ENCODE results near the gene CRABP1. TPM values are rescaled to one million over a fixed set of nuclear protein-coding genes. Genes with fewer than 3 reads are reported as not detected.
"Not testable (repeated sequence)": the region's sequence is repeated elsewhere in the genome, so short reads cannot be mapped to it uniquely, and the experiment has no call there.

CRABP1 gene
- total RNA-seq, 5 donors from 2014 or later (not counting 1 experiment from before 2014, with no cell fraction given), result 0.47 to 0.99 TPM; not detected in 3

GRCh38 chr15:78368651-78369050 lies 28.5 kb downstream of the CRABP1 start:
- Mint-ChIP-seq H3K27me3 (peaks cover 6 to 12% of the 10 kb centered on the region in 2 donors), H3K36me3 (no peaks in the 10 kb centered on the region), H3K27ac (no peak overlapping the region), H3K9me3 (no peaks in the 10 kb centered on the region), H3K4me3 (no peak overlapping the region), H3K4me1 (no peaks in the 10 kb centered on the region)
- no peaks in the 10 kb centered on the region for H3K9me3 ChIP-seq
- H3K36me3 ChIP-seq (ENCODE audit: control insufficient read depth in 2 of 2, extremely low read depth in 1 of 2, insufficient read depth in 1 of 2, low read length in 1 of 2), result no peaks in the 10 kb centered on the region
- H3K27ac ChIP-seq (ENCODE audit: low read length), result no peak overlapping the region
- no peak for DNase-seq
- no peak overlapping the region for H3K4me3 ChIP-seq (ENCODE audit: control insufficient read depth in 1 of 2, extremely low read depth in 1 of 2, low read length in 1 of 2)
- no peak for ATAC-seq (replicated peaks in 1 of 4)
- CTCF ChIA-PET, result no interaction called here
- H3K4me1 ChIP-seq (ENCODE audit: control insufficient read depth in 1 of 2, extremely low read depth in 1 of 2, insufficient read depth in 2 of 2, low read length in 2 of 2), result no peaks in the 10 kb centered on the region
- H3K27me3 ChIP-seq (replicated peaks in 1 of 2; ENCODE audit: control insufficient read depth in 2 of 2, extremely low read depth in 1 of 2, insufficient read depth in 2 of 2, low read length in 1 of 2), result peaks cover 0 to 7% of the 10 kb centered on the region in 2 experiments
- POLR2A ChIA-PET, result no interaction called here
- WGBS (ENCODE audit: insufficient coverage), result no CpG with 5 or more reads among the region's 5 CpGs

- peaks cover 6 to 12% of the 10 kb centered on the region in 2 donors for H3K27me3 Mint-ChIP-seq
- no peak overlapping the region for H3K27ac Mint-ChIP-seq
- H3K4me3 ChIP-seq (ENCODE audit: control insufficient read depth in 1 of 2, extremely low read depth in 1 of 2, low read length in 1 of 2), result no peak overlapping the region
- ChIA-PET CTCF (no interaction called here), POLR2A (no interaction called here)
- H3K4me3 Mint-ChIP-seq, result no peak overlapping the region
- H3K4me1 Mint-ChIP-seq, result no peaks in the 10 kb centered on the region
- no peaks in the 10 kb centered on the region for H3K36me3 ChIP-seq (ENCODE audit: control insufficient read depth in 2 of 2, extremely low read depth in 1 of 2, insufficient read depth in 1 of 2, low read length in 1 of 2)
- peaks cover 0 to 7% of the 10 kb centered on the region in 2 experiments for H3K27me3 ChIP-seq (replicated peaks in 1 of 2; ENCODE audit: control insufficient read depth in 2 of 2, extremely low read depth in 1 of 2, insufficient read depth in 2 of 2, low read length in 1 of 2)
- no peak for ATAC-seq (replicated peaks in 1 of 4)
- H3K27ac ChIP-seq (ENCODE audit: low read length), result no peak overlapping the region
- DNase-seq, result no peak
- H3K36me3 Mint-ChIP-seq, result no peaks in the 10 kb centered on the region
- 60% methylated on average over 1 of the region's 3 CpGs for WGBS (ENCODE audit: insufficient coverage)
- no peaks in the 10 kb centered on the region for H3K4me1 ChIP-seq (ENCODE audit: control insufficient read depth in 1 of 2, extremely low read depth in 1 of 2, insufficient read depth in 2 of 2, low read length in 2 of 2)
- no peaks in the 10 kb centered on the region for H3K9me3 ChIP-seq
- H3K9me3 Mint-ChIP-seq, result no peaks in the 10 kb centered on the region
Observed at GRCh38 chr15:78369161-78369560, 29.0 kb downstream of the CRABP1 start.

GRCh38 chr15:78370013-78370412 lies 29.9 kb downstream of the CRABP1 start:
- ATAC-seq (replicated peaks in 1 of 4) (no peak), DNase-seq (no peak)
- no peak overlapping the region for H3K27ac ChIP-seq (ENCODE audit: low read length)
- no peak overlapping the region for H3K4me3 ChIP-seq (ENCODE audit: control insufficient read depth in 1 of 2, extremely low read depth in 1 of 2, low read length in 1 of 2)
- H3K4me3 Mint-ChIP-seq, result no peak overlapping the region
- POLR2A ChIA-PET, result no interaction called here
- H3K27me3 Mint-ChIP-seq, result peaks cover 6 to 12% of the 10 kb centered on the region in 2 donors
- H3K27ac Mint-ChIP-seq, result no peak overlapping the region
- H3K27me3 ChIP-seq (replicated peaks in 1 of 2; ENCODE audit: control insufficient read depth in 2 of 2, extremely low read depth in 1 of 2, insufficient read depth in 2 of 2, low read length in 1 of 2), result peaks cover 0 to 9% of the 10 kb centered on the region in 2 experiments
- H3K36me3 Mint-ChIP-seq, result no peaks in the 10 kb centered on the region
- WGBS (ENCODE audit: insufficient coverage), result 93% methylated on average over 3 of the region's 6 CpGs
- no peaks in the 10 kb centered on the region for H3K4me1 ChIP-seq (ENCODE audit: control insufficient read depth in 1 of 2, extremely low read depth in 1 of 2, insufficient read depth in 2 of 2, low read length in 2 of 2)
- CTCF ChIA-PET, result no interaction called here
- H3K4me1 Mint-ChIP-seq, result peaks cover 0 to 7% (median 0%) of the 10 kb centered on the region in 3 donors
- no peaks in the 10 kb centered on the region for H3K9me3 Mint-ChIP-seq
- no peaks in the 10 kb centered on the region for H3K36me3 ChIP-seq (ENCODE audit: control insufficient read depth in 2 of 2, extremely low read depth in 1 of 2, insufficient read depth in 1 of 2, low read length in 1 of 2)
- H3K9me3 ChIP-seq, result no peaks in the 10 kb centered on the region

- Mint-ChIP-seq H3K4me3 (no peak overlapping the region), H3K4me1 (peaks cover 0 to 9% (median 0%) of the 10 kb centered on the region in 3 donors), H3K36me3 (no peaks in the 10 kb centered on the region), H3K27me3 (peaks cover 3 to 6% of the 10 kb centered on the region in 2 donors), H3K9me3 (no peaks in the 10 kb centered on the region), H3K27ac (no peak overlapping the region)
- no peaks in the 10 kb centered on the region for H3K36me3 ChIP-seq (ENCODE audit: control insufficient read depth in 2 of 2, extremely low read depth in 1 of 2, insufficient read depth in 1 of 2, low read length in 1 of 2)
- no peak overlapping the region for H3K27ac ChIP-seq (ENCODE audit: low read length)
- POLR2A ChIA-PET, result no interaction called here
- H3K4me1 ChIP-seq (ENCODE audit: control insufficient read depth in 1 of 2, extremely low read depth in 1 of 2, insufficient read depth in 2 of 2, low read length in 2 of 2), result peaks cover 0 to 2% of the 10 kb centered on the region in 2 experiments
- ATAC-seq (replicated peaks in 1 of 4), result no peak
- no peak overlapping the region for H3K4me3 ChIP-seq (ENCODE audit: control insufficient read depth in 1 of 2, extremely low read depth in 1 of 2, low read length in 1 of 2)
- CTCF ChIA-PET, result no interaction called here
- H3K9me3 ChIP-seq, result no peaks in the 10 kb centered on the region
- 86% methylated on average over 3 of the region's 5 CpGs for WGBS (ENCODE audit: insufficient coverage)
- H3K27me3 ChIP-seq (replicated peaks in 1 of 2; ENCODE audit: control insufficient read depth in 2 of 2, extremely low read depth in 1 of 2, insufficient read depth in 2 of 2, low read length in 1 of 2), result peaks cover 0 to 2% of the 10 kb centered on the region in 2 experiments
- DNase-seq, result no peak
Observed at GRCh38 chr15:78372880-78373279, 32.7 kb downstream of the CRABP1 start.

- Histone ChIP-seq H3K4me3 (ENCODE audit: control insufficient read depth in 1 of 2, extremely low read depth in 1 of 2, low read length in 1 of 2) (no peak overlapping the region), H3K4me1 (ENCODE audit: control insufficient read depth in 1 of 2, extremely low read depth in 1 of 2, insufficient read depth in 2 of 2, low read length in 2 of 2) (peaks cover 0 to 2% of the 10 kb centered on the region in 2 experiments), H3K36me3 (ENCODE audit: control insufficient read depth in 2 of 2, extremely low read depth in 1 of 2, insufficient read depth in 1 of 2, low read length in 1 of 2) (no peaks in the 10 kb centered on the region), H3K27ac (ENCODE audit: low read length) (no peak overlapping the region), H3K9me3 (no peaks in the 10 kb centered on the region), H3K27me3 (replicated peaks in 1 of 2; ENCODE audit: control insufficient read depth in 2 of 2, extremely low read depth in 1 of 2, insufficient read depth in 2 of 2, low read length in 1 of 2) (peaks cover 0 to 2% of the 10 kb centered on the region in 2 experiments)
- Mint-ChIP-seq H3K27me3 (peaks cover 4 to 5% of the 10 kb centered on the region in 2 donors), H3K36me3 (no peaks in the 10 kb centered on the region), H3K9me3 (no peaks in the 10 kb centered on the region), H3K4me3 (no peak overlapping the region), H3K4me1 (peaks cover 0 to 9% (median 0%) of the 10 kb centered on the region in 3 donors), H3K27ac (no peak overlapping the region)
- DNase-seq (peak in 1 of 35 experiments; percentile 8), ATAC-seq (replicated peaks in 1 of 4) (no peak)
- 56% methylated on average over 12 of the region's 14 CpGs for WGBS (ENCODE audit: insufficient coverage)
- POLR2A ChIA-PET, result no interaction called here
- CTCF ChIA-PET, result no interaction called here
Observed at GRCh38 chr15:78374436-78375393, 34.6 kb downstream of the CRABP1 start.

GRCh38 chr15:78380143-78380542 lies 40.0 kb downstream of the CRABP1 start:
- H3K4me3 ChIP-seq (ENCODE audit: control insufficient read depth in 1 of 2, extremely low read depth in 1 of 2, low read length in 1 of 2); H3K9me3 ChIP-seq; ATAC-seq (replicated peaks in 1 of 4); H3K4me1 Mint-ChIP-seq; H3K27ac Mint-ChIP-seq; H3K36me3 Mint-ChIP-seq; POLR2A ChIA-PET; H3K9me3 Mint-ChIP-seq; H3K4me1 ChIP-seq (ENCODE audit: control insufficient read depth in 1 of 2, extremely low read depth in 1 of 2, insufficient read depth in 2 of 2, low read length in 2 of 2); H3K4me3 Mint-ChIP-seq; DNase-seq; H3K36me3 ChIP-seq (ENCODE audit: control insufficient read depth in 2 of 2, extremely low read depth in 1 of 2, insufficient read depth in 1 of 2, low read length in 1 of 2); H3K27ac ChIP-seq (ENCODE audit: low read length); CTCF ChIA-PET: not testable (repeated sequence)
- H3K27me3 Mint-ChIP-seq, result peaks cover 22 to 28% of the 10 kb centered on the region in 2 donors
- WGBS (ENCODE audit: insufficient coverage), result no CpG with 5 or more reads among the region's 1 CpG
- H3K27me3 ChIP-seq (replicated peaks in 1 of 2; ENCODE audit: control insufficient read depth in 2 of 2, extremely low read depth in 1 of 2, insufficient read depth in 2 of 2, low read length in 1 of 2), result peaks cover 0 to 15% of the 10 kb centered on the region in 2 experiments
